HG03280 (cell line): Measurements from ENCODE around the gene CCNDBP1.
"Not testable (repeated sequence)": the region's sequence is repeated elsewhere in the genome, so short reads cannot be mapped to it uniquely, and the experiment has no call there.

Experiments
- ATAC-seq: cut with Tn5 transposase; IDR thresholded peaks from one replicate; pipeline ENCODE4 v1.9.1; 2021; ENCODE audit warnings: mild to moderate bottlenecking, moderate library complexity; ENCODE audit not compliant: unreplicated experiment

CCNDBP1 gene

DNA sequence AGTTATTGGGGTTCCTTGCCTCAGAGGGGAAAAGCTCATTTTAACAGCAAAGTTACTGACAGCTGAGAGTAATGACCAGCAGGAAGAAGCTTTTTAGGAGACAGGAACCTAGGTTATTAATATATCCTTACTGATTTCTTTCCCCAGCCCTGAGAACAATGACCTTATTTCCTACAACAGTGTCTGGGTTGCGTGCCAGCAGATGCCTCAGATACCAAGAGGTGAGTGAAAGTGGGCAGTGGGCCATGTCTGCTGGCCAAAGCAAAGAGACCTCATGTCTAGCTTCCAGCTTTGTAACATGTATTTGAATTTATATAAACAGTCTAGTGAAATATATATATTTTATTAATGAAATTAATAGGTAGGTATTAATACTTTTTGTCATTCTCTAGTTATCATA is 5.0 kb downstream of the CCNDBP1 start:
- ATAC-seq, result no peak

DNA sequence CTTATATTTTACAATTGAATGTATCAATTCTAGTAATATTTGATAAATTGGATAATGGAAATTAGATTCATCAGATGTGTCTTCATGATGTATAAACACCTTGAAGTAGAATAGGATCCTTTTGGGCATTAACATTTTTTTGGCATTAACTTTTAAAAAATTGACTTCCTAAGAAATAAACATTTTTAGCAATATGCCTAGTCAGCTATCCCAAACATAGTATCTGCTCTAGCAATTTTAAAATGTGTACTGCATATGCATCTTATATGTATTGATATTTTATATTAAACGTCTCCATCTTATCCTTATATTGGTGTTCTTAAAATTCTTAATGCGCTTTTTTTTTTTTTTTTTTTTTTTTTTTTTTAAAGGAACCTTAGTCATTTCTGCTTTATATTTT is 8.5 kb downstream of the CCNDBP1 start:
- ATAC-seq, result no peak

DNA sequence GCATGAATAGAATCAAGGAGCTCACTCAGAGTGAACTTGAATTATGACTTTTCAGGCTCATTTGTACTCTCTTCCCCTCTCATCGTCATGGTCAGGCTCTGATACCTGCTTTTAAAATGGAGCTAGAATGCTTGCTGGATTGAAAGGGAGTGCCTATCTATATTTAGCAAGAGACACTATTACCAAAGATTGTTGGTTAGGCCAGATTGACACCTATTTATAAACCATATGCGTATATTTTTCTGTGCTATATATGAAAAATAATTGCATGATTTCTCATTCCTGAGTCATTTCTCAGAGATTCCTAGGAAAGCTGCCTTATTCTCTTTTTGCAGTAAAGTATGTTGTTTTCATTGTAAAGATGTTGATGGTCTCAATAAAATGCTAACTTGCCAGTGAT is 9.6 kb downstream of the CCNDBP1 start:
- no peak for ATAC-seq

DNA sequence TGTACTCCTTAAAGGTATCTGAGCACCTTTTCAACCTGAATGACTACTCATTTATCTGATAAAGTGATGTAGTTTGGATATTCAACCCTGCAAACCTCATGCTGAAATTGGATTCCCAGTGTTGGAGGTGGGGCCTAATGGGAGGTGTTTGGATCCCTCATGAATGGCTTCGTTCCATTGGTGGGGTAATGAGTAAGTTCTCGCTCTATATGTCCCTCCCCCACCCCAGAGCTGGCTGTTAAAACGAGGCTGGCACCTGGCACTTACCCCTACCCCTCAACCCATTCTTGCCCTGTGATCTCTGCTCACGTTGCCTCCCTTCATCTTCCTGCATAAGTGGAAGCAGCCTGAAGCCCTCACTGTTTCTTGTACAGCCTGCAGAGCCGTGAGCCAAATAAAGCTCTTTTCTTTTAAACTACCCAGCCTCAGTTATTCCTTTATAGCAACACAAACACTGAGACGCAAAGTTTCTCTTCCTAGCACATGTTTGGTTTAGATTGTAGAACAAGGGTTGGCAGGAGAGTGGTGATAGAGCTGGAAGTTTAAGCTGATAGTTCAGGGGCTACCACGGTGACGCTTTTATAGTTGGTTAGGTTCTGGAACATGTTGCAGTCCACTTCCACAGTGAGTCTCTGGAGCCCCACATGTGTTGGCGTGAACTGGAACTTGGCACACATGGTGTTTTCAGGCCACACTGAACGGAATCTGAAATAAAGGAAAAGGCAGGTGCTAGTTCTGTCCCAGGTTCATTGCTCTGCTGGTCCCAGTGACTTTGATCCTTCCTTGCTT is 11.8 kb downstream of the CCNDBP1 start:
- no peak for ATAC-seq

DNA sequence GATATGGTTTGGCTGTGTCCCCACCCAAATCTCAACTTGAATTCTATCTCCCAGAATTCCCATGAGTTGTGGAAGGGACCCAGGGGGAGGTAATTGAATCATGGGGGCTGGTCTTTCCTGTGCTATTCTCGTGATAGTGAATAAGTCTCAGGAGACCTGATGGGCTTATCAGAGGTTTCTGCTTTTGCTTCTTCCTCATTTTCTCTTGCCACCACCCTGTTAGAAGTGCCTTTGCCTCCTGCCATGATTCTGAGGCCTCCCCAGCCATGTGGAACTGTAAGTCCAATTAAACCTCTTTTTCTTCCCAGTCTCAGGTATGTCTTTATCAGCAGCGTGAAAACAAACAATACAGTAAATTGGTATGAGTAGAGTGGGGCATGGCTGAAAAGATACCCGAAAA is 12.6 kb downstream of the CCNDBP1 start:
- ATAC-seq, result not testable (repeated sequence)

DNA sequence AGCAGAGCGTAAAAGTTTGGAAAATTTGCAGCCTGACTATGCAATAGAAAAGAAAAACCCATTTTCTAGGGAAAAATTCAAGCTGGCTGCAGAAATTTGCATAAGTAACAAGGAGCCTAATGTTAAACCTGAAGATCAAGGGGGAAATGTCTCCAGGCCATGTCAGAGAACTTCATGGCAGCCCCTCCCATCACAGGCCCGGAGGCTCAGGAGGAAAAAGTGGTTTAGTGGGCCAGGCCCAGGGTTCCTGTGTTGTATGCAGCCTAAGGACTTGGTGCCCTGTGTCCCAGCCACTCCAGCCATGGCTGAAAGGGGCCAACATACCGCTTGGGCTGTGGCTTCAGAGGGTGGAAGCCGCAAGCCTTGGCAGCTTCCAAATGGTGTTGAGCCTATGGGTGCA is 13.4 kb downstream of the CCNDBP1 start:
- not testable (repeated sequence) for ATAC-seq

DNA sequence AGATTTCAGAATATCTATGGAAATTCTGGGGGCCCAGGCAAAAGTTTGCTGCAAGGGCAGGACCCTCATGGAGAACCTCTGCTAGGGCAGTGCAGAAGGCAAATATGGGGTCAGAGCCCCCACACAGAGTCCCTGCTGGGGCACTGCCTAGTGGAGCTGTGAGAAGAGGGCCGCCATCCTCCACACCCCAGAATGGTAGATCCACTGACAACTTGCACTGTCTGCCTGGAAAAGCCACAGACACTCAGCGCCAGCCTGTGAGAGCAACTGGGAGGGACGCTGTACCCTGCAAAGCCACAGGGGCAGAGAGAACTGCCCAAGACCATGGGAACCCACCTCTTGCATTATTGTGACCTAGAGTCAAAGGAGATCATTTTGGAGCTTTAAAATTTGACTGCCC is 13.8 kb downstream of the CCNDBP1 start:
- no peak for ATAC-seq

DNA sequence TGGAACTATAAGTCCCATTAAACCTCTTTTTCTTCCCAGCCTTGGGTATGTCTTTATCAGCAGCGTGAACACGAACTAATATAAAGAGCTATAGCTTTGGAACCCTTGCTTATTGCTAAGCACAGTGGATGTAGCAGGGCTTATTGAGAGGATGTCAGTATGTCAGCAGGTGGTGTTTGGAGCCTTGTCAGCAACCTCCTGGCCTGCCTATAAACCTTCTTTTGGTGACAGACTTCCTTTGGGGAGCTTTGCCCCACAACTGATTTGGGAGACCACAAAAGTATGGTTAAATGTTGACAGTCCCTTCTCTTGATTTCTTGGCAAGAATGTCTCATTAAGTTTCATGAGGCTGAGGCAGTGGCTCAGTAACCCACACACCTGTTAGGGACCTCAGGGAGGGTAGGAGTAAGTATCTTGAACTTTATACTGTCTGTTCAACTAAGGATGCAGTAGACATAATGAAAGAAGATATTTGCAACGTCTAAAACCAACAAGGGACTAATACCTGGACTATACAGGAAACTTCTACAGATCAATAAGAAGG is 14.8 kb downstream of the CCNDBP1 start:
- no peak for ATAC-seq

DNA sequence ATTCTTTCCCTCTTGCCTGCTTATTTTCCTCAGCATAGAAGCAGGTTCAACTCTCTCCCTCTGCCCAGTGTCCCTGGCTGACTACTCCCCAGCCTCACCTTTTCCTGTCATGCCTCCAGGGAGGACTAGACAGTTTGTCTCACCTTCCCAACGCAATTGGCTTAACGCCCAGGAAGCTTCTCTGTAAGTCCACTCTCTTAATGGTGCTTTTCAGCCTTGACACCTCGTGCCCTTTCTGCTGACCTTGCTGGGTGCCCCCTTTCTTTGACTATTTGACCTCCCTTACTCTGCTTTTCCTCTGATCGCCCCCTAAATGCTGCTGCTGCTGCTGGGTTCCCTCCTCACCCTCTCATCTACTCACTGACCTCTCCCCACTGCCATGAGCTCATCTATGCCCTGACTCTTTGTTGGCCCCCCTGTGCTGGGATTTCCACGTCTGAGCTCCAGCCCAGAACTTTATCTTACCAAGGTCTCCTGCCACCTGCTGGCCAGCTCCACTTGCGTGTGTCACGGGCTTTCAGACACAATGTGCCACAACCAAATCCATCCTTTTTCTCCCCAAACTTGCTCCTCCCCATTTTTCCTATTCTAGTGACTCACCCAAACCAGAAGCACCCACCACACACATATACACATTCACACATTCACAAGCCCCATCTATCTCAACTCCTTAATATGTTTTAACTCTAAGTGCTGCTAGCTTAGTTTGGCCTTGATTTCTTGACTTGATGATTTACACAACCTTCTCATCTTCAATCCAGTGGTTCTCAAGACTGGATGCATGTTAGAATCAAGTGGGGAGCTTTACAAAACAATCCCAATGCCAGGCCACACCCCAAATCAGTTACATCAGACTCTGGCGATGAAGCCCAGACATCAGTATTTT is 19.1 kb downstream of the CCNDBP1 start:
- ATAC-seq, result no peak

DNA sequence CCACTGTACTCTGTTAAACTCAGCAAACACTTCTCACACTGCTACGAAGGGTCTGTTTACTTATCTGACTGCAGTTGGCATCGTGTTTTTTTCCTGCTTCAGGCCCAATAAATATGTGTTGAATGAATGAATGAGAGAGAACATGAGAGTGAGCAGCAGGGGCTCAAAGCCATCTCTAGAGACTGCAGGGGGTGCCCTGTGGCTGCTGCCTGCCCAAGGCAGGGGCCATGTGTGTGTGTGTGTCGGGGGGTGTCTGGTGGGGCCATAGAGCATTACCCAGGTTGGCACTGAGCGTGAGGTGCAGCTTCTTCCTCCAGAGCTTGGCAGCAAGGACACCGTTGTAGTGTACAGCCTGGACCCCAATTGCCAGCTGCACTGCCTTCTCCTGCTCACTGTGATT is 20.9 kb downstream of the CCNDBP1 start:
- ATAC-seq, result no peak

DNA sequence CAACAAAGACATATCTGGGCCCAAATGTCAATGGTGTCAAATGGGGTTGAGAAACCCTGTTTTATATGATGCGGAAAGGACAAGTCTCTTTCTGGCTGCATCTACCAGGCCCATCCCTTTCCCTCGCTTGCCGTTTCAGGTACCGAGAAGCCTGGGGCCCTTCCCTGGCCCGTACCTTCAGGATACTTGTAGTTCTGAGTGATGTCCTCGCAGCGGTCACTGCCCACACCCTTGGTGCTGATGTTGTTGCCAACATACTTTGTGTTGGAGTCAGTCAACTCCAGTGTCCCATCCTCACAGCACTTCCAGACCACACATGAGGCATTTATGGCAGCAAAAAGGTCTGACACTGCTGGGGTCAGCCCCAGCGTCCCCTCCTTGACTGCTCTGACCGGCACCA is 21.8 kb downstream of the CCNDBP1 start:
- ATAC-seq, result no peak

DNA sequence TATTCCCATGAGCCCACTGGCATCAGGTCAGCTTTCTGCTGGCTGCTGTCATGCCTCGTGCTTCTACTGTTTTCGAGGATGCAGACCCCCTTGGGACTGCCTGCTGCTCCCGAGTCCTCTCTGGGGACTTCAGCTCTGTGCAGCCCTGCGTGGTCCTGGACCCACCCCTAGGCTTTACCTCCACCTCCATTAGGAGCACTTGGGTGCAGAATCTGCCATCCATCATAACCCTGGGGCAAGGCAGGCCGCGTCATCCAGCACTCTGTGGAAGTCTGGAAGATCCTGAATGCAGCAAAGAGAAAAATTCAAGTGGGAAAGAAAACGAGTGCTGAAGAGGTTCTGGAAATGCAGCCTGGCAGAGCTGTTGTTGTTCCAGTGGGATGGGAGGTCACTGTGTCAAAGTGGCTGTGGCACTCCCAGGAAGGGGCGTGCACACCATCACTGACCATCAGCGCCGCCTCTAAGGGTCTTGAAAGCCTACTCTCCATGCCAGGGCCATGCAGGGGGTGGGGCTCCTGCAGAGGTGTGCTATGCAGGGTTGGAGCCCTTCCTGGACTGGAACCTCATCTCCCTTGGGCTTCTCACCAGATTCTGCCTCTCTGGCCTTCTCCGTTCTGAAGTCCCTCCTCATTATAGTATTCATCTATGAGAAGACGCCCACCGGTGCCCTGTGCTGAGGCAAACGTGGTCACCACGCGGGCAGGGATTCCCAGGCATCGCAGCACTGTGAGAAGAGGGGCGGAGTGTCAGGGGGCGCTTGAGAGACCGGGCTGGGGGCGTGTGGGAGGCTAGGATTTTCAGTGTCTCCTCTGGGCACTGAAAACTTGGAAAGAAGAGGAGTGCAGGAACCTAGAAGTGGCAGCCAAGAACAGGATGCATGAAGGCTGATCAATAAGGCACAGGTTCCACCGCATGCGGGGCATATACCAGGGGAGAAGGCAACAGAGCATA is 23.1 kb downstream of the CCNDBP1 start:
- no peak for ATAC-seq

DNA sequence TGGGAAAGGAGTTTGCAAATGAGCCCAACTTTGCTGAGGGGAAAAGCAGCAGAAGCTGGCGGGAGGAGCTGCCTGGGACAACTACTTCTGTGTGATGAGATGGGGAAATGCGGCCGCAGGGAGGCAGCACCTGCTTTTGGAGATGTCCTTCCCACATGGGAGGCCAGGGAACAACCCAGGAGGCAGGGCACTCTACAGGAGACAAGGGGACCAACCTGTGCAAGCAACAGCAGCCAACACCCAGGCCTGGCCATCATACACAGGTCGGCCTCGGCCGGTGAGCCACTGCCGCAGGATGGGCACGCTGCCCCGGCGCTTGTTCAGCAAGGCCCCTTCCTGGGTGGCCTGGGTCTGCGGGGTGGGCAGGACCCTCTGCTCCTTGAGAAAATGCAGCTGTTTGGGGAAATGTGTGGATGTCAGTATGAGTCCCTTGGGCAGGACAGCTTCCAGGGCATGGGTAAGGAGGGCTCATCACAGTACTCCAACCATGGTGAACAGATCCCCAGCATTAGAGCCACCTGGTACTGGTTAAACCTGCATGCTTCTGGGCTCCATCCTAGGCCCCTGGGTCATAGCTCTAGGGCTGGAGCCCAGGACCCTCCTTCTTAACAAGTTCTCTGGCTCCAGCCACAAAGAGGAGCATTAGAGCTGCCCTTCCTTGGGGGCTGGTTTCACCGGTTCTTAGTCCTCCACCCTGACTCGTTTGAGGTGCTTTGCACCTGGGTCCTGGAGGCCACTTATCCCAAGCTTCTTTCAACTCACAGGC is 24.0 kb downstream of the CCNDBP1 start:
- ATAC-seq, result no peak

DNA sequence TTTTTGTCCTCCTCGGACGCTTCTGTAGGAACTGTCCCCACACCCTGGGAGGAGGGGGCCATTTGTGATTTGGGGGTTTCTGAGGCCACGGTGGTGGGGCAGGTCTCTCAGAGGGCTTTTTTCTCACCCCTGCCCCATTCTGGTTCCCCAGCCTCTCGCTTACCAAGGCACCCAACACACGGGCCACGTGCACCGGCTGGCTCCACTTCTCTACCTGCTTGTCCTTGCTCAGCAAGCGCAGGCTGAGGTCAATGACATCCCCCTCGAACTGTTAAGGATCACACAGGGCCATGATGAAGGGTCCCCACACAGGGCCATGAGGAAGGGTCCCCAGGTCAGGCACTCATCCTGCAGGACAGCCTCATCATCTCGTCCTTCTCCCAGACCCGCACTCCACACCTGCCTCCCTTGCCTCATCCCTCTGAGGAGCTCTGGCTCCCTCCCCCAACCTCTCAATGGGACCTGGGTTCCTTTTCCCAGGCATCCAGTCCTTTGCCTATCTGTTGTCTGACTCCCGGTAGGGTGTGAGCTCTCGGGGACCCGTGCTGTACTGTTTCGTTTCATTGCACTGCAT is 25.1 kb downstream of the CCNDBP1 start:
- no peak for ATAC-seq

DNA sequence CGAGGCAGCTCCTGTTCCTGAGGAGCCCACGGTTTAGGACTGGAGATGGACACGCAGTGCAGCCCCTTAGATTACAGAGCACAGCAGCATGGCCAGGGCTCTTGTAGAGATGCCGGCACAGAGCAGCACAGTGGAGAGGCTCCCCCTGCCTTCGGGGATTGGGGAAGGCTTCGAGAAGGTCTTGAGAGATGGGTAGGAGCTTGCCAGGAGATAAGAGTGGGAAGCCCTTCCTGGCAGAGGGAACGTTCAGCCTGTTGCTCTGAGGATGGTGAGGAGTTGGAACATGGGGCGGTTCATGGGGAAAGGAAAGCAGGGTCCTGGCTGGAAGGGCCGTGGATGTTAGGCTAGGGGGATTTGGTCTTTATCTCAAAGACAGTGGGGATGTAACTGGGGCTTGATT is 25.6 kb downstream of the CCNDBP1 start:
- ATAC-seq, result no peak

DNA sequence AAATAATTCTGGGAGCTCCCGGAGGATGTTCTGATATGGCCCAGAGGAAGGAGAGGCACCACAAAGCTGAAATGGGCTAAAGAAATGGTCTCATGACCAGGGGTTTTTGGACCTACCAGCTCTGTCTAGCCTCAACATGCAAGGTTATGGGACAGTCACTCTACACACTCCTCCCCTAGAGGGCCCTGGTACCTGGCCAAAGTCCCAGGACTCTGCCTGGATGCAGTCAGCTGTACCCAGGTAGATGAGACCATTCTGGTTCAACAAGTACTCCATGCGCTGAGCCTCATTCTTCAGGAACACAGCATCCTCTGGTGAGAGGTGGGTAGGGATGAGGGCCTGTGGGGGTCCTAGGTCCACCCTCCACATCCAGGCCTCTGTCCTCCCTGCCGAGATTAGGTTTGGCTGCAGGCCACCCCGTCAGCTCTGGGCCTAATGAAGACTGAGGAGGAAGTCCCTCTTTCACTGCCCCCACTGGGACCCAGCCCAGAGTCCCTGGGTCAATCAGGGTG is 26.1 kb downstream of the CCNDBP1 start:
- no peak for ATAC-seq

DNA sequence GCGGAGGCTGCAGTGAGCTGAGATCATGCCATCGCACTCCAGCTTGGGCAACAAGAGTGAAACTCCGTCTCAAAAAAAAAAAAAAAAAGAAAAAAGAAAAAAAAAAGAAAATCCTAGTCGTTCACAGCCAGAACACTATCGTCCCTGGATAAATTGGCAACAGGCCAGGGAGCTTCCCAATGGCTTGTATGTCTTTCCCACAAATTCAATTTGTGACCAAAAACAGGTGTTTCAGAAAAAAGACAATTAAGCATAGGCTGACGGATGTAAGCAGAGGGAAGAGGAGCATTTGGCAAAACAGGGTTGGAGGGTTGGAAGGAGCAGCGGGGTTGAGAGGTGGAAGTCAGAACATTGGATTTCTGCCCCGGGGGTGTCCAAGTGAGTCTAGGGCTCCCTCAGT is 27.1 kb downstream of the CCNDBP1 start:
- ATAC-seq, result no peak

DNA sequence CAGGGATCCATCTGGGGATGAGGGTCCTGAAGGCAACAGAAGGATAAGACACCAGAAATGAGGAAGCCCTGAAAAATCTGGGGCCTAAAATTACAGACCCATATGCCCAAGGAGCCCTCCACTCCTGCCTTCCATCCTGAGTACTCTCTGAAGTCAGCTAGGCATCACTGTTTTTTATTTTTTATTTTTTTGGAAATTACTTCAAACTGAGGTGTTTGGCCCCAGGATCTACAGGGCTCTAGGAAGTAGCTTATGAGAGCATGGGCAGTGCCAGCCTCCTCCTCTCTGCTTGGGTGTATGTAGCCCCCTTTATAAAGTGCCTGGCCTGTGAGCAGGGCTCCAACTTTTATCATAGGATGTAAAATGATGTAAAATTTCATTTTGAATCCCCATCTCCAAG is 27.7 kb downstream of the CCNDBP1 start:
- ATAC-seq, result no peak

DNA sequence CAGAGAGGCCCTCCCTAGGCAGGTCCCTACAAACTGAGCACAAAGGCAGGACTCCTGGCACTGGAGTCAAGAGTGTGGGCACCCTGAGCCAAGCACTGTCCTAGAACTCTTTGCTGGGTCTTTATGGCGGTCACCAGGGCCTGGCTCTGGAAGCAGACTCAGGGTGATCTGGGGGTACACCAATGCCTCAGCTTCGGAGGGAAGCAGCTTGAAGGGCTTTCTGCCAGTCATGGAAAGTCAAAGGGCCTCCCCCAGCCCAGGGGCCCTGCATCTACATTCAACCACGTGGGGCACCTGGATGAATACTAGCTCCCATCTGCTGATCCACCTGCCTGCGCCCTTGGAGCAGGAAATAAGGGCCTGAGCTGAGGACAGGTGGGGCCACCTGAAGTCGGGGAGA is 28.3 kb downstream of the CCNDBP1 start:
- ATAC-seq, result no peak

DNA sequence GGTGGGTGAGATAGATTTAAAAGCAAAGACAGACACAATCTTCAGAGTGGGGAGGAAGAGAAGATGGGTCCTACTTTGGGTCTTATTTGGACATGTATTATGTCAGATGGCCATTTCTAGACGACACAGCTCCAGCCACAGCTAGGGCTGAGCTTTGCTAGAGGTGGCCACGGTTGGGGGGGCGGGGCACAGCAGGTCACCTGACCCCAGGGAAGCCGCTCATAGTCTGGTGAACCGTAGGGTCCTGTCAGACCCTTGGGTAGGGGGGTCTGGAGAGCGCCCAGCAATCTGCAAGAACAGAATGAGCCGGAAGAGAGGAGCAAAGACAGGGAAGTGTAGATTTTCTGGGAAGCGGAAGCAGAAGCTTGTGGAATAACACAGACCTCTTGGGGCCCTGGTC is 29.0 kb downstream of the CCNDBP1 start:
- no peak for ATAC-seq
